Measurements from ENCODE around the gene GOLIM4. TPM values are rescaled to one million over a fixed set of nuclear protein-coding genes. Genes with fewer than 3 reads are reported as not detected.

Gene GOLIM4
- total RNA-seq, 2 donors from 2014 or later: 42.8 to 44.0 TPM

GRCh38 chr3:168054447-168054846 is 41.3 kb downstream of the GOLIM4 start:
- no peak for DNase-seq (ENCODE audit: low spot score)
- intact Hi-C loops (cut with DNase I): no loop called here

- DNase-seq (ENCODE audit: low spot score): no peak
- intact Hi-C loops (cut with DNase I): no loop called here
Measured at GRCh38 chr3:168053115-168053514, 42.6 kb downstream of the GOLIM4 start.

- DNase-seq (ENCODE audit: low spot score): no peak
- intact Hi-C loops (cut with DNase I): no loop called here
Measured at GRCh38 chr3:168052515-168052914, 43.2 kb downstream of the GOLIM4 start.

- intact Hi-C loops (cut with DNase I): no loop called here
- no peak for DNase-seq (ENCODE audit: low spot score)
Measured at GRCh38 chr3:168051531-168052471, 43.9 kb downstream of the GOLIM4 start.

- intact Hi-C loops (cut with DNase I): no loop called here
- no peak for DNase-seq (ENCODE audit: low spot score)
Measured at GRCh38 chr3:168051070-168051469, 44.7 kb downstream of the GOLIM4 start.

GRCh38 chr3:168049367-168049974 is 46.3 kb downstream of the GOLIM4 start:
- intact Hi-C loops (cut with DNase I): loop anchor here in 1 of 2 donors (5.0 kb wide), 1 partner anchor 118 kb away; no protein-coding TSS in a partner anchor
- no peak for DNase-seq (ENCODE audit: low spot score)

- intact Hi-C loops (cut with DNase I): loop anchor here in 1 of 2 donors (5.0 kb wide), 1 partner anchor 119 kb away; no protein-coding TSS in a partner anchor
- DNase-seq (ENCODE audit: low spot score): no peak
Measured at GRCh38 chr3:168048414-168049330, 47.1 kb downstream of the GOLIM4 start.

GRCh38 chr3:168047936-168048335 is 47.8 kb downstream of the GOLIM4 start:
- no peak for DNase-seq (ENCODE audit: low spot score)

GRCh38 chr3:168047190-168047795 is 48.4 kb downstream of the GOLIM4 start:
- DNase-seq (ENCODE audit: low spot score): no peak
- intact Hi-C loops (cut with DNase I): loop anchor here (2.0 to 5.0 kb wide), 2 partner anchors 118 to 120 kb away; no protein-coding TSS in a partner anchor

More at GRCh38 chr3:168047936-168048335, 47.8 kb downstream of the GOLIM4 start:
- intact Hi-C loops (cut with DNase I): loop anchor here (2.0 to 5.0 kb wide), 2 partner anchors 117 to 119 kb away; no protein-coding TSS in a partner anchor

- intact Hi-C loops (cut with DNase I): no loop called here
- no peak for DNase-seq (ENCODE audit: low spot score)
Measured at GRCh38 chr3:168044049-168044448, 51.7 kb downstream of the GOLIM4 start.

GRCh38 chr3:168040607-168041208 is 55.0 kb downstream of the GOLIM4 start:
- intact Hi-C loops (cut with DNase I): no loop called here
- no peak for DNase-seq (ENCODE audit: low spot score)

GRCh38 chr3:168037020-168037419 is 58.7 kb downstream of the GOLIM4 start:
- no peak for DNase-seq (ENCODE audit: low spot score)

GRCh38 chr3:168036619-168037018 is 59.1 kb downstream of the GOLIM4 start:
- DNase-seq (ENCODE audit: low spot score): no peak
- intact Hi-C loops (cut with DNase I): no loop called here

More at GRCh38 chr3:168037020-168037419, 58.7 kb downstream of the GOLIM4 start:
- intact Hi-C loops (cut with DNase I): no loop called here

GRCh38 chr3:168034152-168034928 is 61.4 kb downstream of the GOLIM4 start:
- intact Hi-C loops (cut with DNase I): no loop called here
- no peak for DNase-seq (ENCODE audit: low spot score)

- intact Hi-C loops (cut with DNase I): no loop called here
- no peak for DNase-seq (ENCODE audit: low spot score)
Measured at GRCh38 chr3:168030577-168030976, 65.1 kb downstream of the GOLIM4 start.

GRCh38 chr3:168029705-168030104 is 66.0 kb downstream of the GOLIM4 start:
- intact Hi-C loops (cut with DNase I): no loop called here
- peak; percentile 72 for DNase-seq (ENCODE audit: low spot score)

GRCh38 chr3:168028086-168028485 is 67.6 kb downstream of the GOLIM4 start:
- no peak for DNase-seq (ENCODE audit: low spot score)
- intact Hi-C loops (cut with DNase I): no loop called here

- no peak for DNase-seq (ENCODE audit: low spot score)
- intact Hi-C loops (cut with DNase I): no loop called here
Measured at GRCh38 chr3:168026764-168027163, 69.0 kb downstream of the GOLIM4 start.
